ENCODE results near the gene MUTYH.
A peak's percentile ranks its signal among the peaks of the same experiment; 100 is the strongest.
"Not testable (repeated sequence)": the region's sequence is repeated elsewhere in the genome, so short reads cannot be mapped to it uniquely, and the experiment has no call there.

MUTYH gene

DNA sequence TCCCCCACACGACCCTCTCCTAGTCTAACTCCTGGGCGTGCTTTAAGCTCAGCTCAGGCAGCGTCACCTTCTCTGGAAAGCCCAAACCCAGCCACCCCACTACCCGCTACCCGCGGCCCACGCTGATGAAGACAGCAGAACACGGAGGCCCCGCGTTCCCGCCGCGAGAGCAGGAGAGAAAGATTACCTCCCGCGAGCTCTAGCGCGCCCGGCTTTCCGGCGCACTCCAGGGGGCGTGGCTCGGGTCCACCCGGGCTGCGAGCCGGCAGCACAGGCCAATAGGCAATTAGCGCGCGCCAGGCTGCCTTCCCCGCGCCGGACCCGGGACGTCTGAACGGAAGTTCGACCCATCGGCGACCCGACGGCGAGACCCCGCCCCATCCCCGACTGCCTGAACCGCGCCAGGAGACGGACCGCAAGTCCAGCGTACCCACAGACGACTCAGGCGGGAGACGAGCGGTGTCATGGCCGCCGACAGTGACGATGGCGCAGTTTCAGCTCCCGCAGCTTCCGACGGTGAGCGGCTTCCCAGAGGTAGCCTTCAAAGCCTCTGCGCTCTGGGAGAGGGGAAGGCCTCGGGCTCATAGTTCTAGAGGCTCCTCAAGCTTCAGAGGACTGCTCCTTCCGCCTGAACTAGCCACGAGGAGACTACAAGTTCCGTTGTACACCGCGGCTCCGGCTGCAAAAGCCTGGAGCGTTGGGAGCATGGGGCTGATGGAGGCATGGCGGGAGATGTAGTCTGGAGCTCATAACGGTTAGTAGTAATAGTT lies at the start of gene MUTYH, which contains the start of gene TOE1:
TSS of gene MUTYH (minus strand) at position 652 of the 770 bp plus-strand sequence. CDS start 5,935 bp downstream, outside the sequence.
TSS of gene TOE1 (plus strand) at position 382 of the 770 bp plus-strand sequence. CDS start at position 465, 83 bp downstream.
- DNase-seq = peak; percentile 93

DNA sequence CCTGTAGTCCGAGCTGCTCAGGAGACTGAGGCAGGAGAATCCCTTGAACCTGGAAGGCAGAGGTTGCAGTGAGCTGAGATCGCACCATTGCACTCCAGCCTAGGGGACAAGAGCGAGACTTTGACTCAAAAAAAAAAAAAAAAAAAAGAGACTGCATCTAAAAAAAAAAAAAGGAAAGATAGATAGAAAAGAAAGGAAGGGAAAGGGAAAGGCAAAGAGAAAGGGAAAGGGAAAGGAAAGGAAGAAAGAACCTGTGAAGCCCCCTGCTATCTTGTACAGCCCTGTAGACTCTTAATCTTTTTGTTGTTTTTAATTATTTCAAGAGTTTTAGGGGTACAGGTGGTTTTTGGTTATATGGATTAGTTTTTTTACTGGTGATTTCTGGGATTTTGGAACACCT lies 46.0 kb upstream of the MUTYH start:
- DNase-seq = no peak

DNA sequence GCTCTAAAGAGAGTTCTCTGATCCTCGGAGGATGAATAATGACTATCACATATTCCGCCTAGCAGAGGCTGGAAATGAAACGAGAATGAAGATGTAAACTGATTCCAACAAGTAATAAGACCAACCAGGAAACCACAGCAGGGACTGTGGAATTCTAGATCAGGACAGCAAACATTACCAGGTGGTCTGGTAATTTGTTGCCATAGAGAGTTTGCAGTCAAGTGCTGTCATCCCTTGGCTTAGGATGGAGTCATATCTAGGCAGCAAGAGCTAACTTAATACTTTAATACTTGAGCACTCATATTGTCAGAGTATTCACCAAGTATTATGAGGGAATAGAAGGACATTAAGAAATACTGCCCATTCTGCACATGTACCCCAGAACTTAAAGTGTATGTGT lies 45.1 kb upstream of the MUTYH start:
- DNase-seq = no peak

DNA sequence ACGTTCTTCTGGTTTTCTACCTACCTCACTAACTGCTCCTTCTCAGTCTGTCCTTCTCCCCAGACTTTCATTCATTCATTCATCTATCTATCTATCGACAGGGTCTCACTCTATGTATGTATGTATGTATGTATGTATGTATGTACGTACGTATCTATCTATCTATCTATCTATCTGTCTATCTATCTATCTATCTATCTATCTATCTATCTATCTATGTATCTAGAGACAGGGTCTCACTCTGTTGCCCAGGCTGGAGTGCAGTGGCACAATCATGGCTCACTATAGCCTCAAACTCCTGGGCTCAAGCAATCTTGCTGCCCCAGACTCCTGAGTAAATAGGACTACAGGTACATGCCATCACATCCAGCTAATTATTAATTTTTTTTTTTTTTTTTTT lies 44.0 kb upstream of the MUTYH start:
- DNase-seq = not testable (repeated sequence)

DNA sequence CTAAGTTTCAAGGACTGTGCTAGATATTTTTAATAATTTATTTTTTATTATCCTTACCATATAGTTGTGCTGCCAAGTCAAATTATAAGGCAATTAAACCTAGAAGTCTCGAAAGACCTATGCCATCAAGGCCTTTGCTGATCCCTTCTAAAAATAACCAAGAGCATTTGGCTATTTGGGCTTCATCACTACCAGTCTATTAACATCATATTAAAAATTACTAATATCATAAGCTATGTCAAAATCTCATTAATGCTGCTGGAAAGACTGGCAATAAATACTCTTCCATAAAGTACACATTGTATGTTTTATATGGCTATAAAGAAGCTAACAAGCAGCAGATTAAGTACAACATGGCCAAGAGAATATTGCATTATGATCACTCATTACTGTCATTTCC lies 43.0 kb upstream of the MUTYH start:
- no peak for DNase-seq

DNA sequence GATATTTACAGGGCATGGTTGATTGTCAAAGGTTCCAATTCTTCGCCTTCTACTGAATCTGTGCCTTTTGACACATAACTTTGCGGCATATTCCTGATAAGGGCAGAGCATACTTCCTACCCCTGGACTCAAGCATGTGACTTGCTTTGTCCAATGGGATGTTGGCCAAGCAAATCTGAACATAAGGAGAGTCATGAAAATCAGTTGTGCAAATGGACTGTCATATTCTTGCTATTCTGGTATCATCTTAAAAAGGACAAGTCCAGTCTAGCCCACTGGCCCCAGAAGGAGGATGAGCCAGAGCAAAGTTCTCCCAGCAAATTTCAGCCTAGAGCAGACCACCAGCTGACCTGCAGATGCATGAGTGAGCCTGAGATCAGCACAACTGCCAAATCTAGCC lies 41.0 kb upstream of the MUTYH start:
- DNase-seq = no peak

DNA sequence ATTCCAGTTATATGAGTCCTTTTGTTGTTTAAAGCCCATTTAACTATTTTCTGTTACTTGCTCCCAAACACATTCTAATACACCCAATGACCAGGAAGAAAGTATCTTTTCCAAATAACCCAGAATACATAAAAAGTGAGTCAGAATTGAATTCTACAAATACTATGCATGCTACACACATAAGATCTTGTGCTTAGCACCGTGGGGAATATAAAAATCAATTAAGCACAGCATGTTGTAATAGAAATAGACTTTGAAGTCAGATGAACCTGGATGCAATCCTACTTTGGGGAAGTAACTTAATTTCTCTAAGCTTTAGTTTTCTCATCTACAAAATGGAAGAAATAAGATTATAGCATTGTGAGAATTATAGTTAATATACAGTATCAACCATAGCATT lies 40.5 kb upstream of the MUTYH start:
- no peak for DNase-seq

DNA sequence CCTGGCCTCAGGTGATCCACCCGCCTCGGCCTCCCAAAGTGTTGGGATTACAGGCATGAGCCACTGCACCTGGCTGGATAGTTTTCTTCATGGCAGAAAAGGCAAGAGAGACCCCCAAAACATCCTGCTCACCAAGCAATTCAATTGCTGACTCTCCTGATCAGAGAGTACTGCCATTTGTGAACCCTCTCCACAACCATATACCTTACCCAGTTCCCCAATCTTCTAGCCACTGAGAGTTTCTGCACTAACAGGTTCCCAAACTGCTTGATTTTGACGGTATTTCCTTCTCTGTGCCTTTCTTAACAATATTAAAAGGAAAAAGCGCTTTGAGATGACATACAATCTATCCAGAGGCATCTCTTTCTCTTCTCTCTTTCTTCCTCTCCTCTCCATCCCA lies 39.9 kb upstream of the MUTYH start:
- DNase-seq = no peak

DNA sequence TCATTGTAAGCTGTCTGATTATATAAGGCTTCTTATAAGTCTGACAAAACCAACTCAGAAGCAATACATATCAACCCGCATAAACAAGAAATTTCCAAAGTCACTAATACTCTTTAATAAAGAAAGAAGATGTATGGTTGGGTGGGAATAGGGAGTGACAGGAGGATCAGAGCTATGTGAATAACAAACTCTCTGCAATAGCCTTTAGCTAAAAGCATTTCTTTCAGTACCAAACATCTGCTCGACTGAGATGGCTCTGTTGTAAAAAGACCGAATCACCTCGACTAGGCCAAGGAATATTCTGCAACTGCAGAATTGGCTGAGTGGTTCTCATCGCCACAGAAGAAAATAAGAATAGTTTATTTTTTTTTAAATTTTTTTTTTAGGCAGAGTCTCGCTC lies 39.3 kb upstream of the MUTYH start:
- no peak for DNase-seq

DNA sequence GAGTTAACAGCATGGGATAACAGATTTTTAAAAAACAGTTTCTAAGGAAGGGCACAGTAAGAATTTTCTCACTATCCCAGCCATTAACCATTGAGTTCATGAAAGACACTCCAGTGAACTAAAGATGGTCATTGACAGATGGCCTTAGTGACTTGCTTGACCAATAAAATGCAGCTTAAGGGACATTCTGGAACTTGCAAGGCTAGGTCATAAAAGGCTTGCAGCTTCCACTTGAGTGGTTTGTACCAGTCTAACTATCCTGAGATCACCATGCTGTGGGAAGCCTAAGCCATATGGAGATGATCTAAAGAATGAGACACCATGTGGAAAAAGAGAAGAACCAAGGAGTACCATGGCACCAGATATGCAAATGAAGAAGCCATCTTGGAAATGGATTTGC lies 37.9 kb upstream of the MUTYH start:
- DNase-seq = no peak

DNA sequence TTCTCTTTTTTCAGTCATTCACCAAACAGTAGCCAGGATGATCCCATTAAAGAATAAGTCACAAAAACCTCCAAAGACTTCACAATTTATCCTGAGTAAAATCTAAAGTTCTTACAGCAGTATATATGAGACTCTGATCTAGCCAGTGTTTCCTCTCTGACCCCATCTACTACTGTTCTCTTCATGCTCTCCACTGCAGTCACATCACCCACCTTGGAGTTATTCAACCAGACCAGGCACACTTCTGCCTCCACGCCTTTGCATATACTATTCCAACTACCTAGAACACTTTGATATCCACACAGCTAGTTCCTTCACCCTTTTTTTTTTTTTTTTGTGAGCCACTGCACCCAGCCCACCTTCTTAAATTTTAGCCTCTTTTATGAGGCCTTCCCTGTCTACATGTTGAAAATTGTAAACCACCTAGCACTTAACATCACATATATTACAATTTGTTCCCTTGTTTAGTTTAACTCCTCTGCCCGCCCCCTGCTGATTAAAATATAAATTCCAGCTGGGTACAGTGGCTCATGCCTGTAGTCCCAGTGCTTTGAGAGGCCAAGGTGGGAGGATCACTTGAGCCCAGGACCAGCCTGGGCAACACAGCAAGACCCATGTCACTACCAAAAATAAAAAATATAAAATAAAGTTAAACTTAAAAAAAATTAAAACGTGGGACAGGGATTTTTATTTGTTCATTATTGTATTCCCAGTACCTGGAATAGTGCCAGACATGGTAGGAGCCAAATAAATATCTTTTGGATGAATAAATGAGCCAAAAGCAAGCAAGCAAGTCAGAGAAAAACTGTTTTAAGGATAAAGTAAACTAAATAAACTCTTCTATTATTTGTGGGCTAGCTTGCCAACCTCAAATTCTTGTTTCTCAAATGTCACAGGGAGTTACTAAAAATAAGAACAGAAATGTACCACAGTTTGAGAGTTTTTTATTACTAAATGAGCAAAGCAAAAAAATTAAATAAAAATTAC lies 35.2 kb upstream of the MUTYH start:
- DNase-seq = no peak

DNA sequence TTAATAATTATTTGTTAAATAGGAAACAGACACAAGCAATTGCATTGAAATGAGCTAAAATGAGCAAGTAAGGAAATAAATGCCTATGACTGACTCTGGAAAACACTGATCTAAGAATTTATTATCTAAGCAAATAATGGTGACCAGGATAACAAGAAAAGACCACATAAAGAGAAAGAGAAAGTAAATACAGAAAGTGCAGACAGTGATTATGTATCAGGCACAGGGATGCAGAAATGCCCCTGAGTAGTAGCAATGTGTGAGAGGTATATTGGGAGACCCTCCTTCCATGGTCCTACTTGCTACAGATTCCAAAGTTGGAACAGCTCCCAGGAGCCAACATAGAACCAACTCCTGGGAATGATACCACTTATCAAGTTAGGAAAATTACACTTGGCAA lies 33.3 kb upstream of the MUTYH start:
- no peak for DNase-seq

DNA sequence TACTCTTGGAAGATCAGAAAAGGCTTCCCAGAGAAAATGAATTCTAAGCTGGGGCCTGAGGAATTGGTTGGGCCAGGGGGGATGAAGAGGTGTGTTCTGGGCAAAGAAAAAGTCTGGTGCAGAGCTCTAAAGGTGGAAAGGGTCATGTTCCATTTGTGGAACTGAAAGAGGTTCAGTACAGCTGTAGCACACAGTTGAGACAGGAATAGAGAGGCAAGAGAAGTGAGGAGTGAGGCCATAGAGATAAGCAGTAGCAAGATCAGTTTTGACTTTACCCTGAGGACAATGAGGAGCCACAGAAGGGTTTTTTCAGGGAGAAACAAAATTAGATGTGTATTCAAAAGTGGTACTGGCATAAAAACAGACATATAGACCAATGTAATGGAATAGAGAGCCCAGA lies 30.3 kb upstream of the MUTYH start:
- DNase-seq = no peak

DNA sequence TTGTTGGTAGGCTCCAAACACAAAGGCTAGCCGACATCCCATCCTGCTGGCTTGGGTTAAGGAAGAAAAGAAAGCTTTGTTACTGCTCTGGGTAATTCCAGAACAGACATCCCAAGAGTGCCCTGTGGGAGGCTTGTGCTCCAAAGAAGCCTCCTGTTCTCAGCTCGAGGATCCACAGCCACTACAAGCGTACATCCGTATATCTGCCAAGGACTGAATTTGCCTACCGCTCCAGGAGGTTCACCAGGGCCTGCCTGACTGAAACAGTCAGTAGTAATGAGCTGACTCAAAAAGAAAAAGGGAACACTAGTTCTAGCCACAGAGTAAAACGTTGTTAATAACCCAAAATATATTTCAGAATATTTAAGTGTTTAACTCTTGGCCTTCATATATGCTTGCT lies 24.8 kb upstream of the MUTYH start:
- no peak for DNase-seq

DNA sequence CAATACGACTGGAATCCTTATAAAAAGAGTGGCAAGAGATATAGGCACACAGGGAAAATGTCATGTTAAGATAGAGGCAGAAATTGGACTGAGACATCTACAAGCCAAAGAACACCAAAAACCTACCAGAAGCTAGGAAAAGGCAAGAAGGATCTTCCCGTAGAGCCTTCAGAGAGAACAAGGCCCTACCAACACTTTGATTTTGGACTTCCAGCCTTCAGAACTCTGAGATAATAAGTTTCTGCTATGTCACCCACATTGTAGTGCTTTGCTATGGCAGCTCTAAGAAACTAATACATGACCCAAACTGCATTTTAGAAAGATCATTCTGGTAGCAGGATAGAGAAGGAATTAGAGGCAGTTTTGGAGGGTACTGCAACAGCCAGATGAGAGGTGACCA lies 24.1 kb upstream of the MUTYH start:
- DNase-seq = no peak

DNA sequence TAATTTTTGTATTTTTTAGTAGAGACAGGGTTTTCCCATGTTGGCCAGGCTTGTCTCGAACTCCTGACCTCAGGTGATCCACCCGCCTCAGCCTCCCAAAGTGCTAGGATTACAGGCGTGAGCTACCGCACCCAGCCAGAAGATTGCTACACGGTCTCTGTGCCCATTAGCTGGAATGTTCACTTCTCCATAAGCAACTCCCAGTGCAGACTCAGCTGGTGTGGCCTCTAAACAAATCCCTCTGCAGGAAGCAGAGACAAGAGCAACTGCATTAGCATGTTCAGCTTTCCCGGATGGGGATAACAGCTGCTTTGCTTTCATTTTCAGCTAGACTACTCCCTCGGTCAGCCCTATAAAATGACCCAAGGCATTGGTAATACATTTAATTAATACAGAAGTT lies 20.7 kb upstream of the MUTYH start:
- DNase-seq = not testable (repeated sequence)

DNA sequence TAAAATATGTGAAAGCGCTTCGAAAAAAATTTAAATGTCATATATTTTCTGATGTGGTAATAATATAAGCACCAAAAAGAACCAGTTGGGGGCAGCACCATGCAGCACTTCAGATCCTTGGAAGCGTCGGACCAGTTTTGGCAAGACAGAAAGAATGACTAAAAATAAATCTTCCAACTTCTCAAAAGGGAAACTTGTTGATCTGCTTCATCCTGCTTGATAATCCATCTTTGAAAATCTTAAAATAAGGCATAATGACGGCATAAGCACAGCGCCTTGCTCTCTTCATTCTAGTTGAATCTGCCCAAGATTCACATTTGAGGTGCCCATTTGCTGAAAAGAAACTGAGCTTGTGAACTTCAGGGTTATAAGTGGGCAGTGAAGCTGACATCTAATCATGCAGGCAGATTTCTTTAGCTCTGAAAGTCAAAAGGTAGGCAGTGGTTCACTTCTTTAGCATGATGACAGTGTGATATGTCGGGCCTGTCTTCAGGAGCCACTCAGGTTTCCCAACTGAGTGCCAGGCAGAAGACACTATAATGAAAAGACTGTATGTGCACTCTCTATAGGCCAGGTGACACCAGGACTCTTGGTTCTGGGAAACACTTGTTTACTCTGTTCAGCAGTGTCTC lies 19.8 kb upstream of the MUTYH start:
- no peak for DNase-seq

DNA sequence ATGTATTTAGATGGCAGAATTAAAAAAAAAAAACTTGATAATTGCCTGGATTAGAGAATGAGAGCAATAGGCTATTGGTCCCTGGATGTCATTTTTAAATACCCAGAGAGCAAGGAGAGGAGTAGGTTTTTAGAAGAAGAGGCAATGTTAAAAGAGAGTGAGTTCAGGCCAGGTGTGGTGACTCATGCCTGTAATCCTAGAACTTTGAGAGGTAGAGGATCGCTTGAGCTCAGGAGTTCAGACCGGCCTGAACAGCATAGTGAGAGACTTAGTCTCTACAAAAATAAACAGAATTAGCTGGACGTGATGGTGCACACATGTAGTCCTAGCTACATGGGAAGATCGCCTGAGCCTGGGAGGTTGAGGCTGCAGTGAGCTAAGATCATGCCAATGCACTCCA lies 15.9 kb upstream of the MUTYH start:
- no peak for DNase-seq

DNA sequence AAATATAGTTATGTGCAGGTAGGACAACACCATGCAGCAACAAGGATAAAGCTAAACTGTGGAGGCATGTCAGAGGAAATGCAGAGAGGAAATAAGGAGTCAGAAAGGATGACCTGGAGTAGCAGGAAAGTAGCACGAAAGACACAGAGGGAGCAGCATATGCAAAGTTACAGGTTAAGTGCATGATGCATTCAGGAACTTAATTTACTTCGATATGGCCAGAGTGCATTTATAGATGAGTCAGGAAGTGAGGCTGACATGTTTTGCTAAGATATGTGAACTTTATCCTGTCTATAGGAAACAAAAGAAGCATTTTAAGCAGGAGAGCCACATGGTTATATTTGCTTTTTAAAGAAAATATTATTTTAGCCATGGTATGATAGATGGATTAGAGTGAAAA lies 15.4 kb upstream of the MUTYH start:
- DNase-seq = no peak

DNA sequence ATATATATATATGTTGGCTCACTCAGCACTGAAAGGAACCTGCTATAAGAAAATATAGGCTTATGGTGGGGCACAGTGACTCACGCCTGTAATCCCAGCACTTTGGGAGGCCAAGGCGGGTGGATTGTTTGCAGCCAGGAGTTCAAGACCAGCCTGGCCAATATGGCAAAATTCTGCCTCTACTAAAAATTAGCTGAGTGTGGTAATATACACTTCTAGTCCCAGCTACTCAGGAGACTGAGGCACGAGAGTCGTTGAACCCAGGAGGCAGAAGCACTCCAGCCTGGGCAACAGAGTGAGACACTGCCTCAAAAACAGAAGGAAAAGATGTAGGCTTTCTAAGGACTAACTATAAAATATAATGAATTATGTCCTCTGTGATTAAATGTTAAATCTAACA lies 14.6 kb upstream of the MUTYH start:
- DNase-seq = no peak

DNA sequence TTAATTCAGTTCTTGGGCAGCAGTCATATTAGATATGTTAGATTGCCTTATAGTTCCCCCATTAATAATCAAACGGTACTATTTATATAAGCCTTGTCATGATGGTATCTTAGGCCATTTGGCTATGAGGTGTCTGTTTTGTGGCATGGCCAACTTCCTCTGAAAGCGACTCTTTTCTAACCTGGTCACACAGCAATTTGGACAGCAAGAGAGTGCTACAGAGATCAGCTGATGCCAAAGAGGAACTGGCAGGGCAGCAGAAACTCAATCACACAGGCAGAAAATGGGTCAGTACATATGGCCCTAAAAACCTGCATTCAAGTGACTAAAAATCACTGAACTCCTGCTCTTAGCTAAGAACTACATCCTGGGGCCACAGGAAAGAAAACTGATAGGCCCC lies 13.4 kb upstream of the MUTYH start:
- DNase-seq = no peak

DNA sequence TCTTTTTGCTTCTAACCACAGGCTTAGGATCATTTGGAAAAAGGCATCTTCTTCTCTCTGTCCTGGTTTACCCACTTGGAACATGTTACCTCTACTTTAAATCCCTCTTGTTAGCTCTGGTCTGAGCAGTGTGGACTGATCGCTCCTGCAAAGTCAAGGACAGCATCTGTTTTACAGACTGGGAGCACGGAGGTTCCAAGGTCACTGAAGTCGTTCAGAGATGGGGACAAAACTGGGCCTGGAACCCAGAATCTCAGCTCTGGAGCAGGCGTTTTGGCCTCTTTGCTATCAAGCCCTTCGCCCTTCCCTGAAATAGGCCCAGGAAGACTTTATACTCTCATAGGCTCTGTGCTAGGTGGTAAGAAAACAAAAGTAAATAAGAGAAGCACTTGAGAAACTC lies 11.3 kb upstream of the MUTYH start:
- no peak for DNase-seq

DNA sequence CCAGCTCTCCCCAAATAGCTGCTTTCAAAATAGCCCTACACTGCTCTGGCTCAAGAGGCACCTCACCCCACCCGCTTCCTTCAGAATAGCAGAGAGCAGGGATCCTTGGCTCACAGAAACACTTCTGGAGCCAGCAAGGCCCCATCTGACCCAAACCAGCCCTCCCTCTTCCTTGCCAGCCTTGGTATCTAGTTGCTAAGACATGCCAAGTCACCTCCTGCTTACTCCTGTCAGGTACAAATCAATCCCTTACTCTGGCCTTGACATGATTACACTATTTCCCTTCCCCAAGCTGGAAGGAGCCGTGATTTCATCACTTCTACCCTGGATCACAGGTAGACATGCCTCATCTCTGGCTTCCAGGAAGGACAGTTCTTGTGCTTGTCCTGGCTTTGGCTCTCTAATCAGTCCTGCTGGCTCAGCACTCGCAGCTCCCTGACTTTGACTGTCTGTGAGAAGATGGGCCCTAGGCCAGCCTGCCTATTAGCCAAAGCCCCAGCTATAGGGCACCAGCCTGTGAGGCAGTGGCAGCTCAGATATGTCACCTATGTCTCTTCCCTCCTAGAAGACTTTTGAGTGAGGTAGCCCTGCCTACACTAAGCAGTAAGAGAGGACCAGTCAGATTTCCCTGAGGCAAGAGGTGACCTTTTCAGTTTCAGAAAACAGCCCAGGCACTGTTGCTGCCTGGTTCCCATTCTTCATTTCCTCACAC lies 8.9 kb upstream of the MUTYH start:
- no peak for DNase-seq
